HCT116 (cell line): Measurements from ENCODE around the gene ANO2. TPM values are rescaled to one million over a fixed set of nuclear protein-coding genes. Genes with fewer than 3 reads are reported as not detected.

Experiments used
- ATAC-seq: fragments of 200-7000 bp; cut with Tn5 transposase; 2 replicates; pipeline ENCODE4 v1.9.1; 2020; ENCODE audit warnings: mild to moderate bottlenecking, moderate library complexity
- BruUV-seq: library from RNA; stranded (reverse); fragments of 400-500 nt; replicated peaks from 2 replicates; lab custom pipeline; 2021; lab: Mats Ljungman, UMichigan
- CTCF ChIA-PET: fragments of 300-600 bp; sonication (Branson Sonifier 250); formaldehyde crosslinking; loops from one replicate; lab custom pipeline; 2021; ENCODE audit warnings: antibody characterized with exemption; lab: Charles Lee
- POLR2A ChIA-PET: fragments of 300-600, 350-600 bp; sonication (Branson Sonifier 250); formaldehyde crosslinking; loops from one replicate; lab custom pipeline; 2021; ENCODE audit warnings: antibody characterized with exemption; lab: Charles Lee
- RAD21 ChIA-PET, 2 experiments: fragments of 300-600 bp; sonication (Branson Sonifier 250); formaldehyde crosslinking; loops; one replicate each; lab custom pipeline; 2023; ENCODE audit warnings: low total read pairs in 2 of 2; ENCODE audit not compliant: uncharacterized antibody in 2 of 2, unreplicated experiment in 2 of 2, low non-redundant PET in 1 of 2; lab: Charles Lee
- DNase-seq: peaks from one replicate; pipeline ENCODE4 v3.0.0-alpha.2; 2010; ENCODE audit warnings: low read depth, low spot score
- H2AFZ ChIP-seq: fragments of 200-600 bp; shearing (Covaris generic), sonication (generic); 2 replicates; pipeline ENCODE4 v1.6.1; 2017; ENCODE audit warnings: low read depth, mixed run types, mixed read lengths, antibody characterized with exemption, low read length; ENCODE audit not compliant: poor library complexity, severe bottlenecking
- H3K27ac ChIP-seq: 2 replicates; pipeline ENCODE4 v1.5.1; 2012; ENCODE audit warnings: low read depth, low read length
- H3K27me3 ChIP-seq: fragments of 200-600 bp; sonication (generic); 2 replicates; pipeline ENCODE4 v1.6.1; 2016; ENCODE audit warnings: mixed run types, low read length, mixed read lengths; ENCODE audit not compliant: insufficient read depth
- H3K36me3 ChIP-seq, 2 experiments: fragments of 200-500 bp in 1 of 2; fragments of 200-600 bp in 1 of 2; sonication (Bioruptor generic) in 1 of 2; sonication (generic) in 1 of 2; 2 replicates each; pipeline versions ENCODE4 v1.5.1 to v1.6.1; 2014 to 2016; ENCODE audit warnings: low read length in 2 of 2, inconsistent platforms in 1 of 2, mixed read lengths in 1 of 2, mixed run types in 1 of 2; ENCODE audit not compliant: insufficient read depth in 2 of 2, control insufficient read depth in 1 of 2
- H3K4me1 ChIP-seq, 2 experiments: fragments of 200-600 bp in 1 of 2; sonication (generic) in 1 of 2; 2 replicates each; pipeline versions ENCODE4 v1.5.1 to v1.6.1; 2012 to 2017; ENCODE audit warnings: low read length in 2 of 2, inconsistent platforms in 1 of 2, mild to moderate bottlenecking in 1 of 2, mixed read lengths in 1 of 2, mixed run types in 1 of 2, moderate library complexity in 1 of 2; ENCODE audit not compliant: insufficient read depth in 2 of 2, control insufficient read depth in 1 of 2
- H3K4me2 ChIP-seq: fragments of 200-600 bp; sonication (generic); 2 replicates; pipeline ENCODE4 v1.6.1; 2017; ENCODE audit warnings: mixed run types, low read length, mixed read lengths
- H3K4me3 ChIP-seq, 2 experiments: fragments of 200-600 bp in 1 of 2; sonication (generic) in 1 of 2; replicated peaks in 1 of 2; 2 replicates each; pipeline ENCODE4 v1.5.1; 2011 to 2016; ENCODE audit warnings: low read length in 2 of 2, control low read depth in 1 of 2, low read depth in 1 of 2, mild to moderate bottlenecking in 1 of 2, mixed read lengths in 1 of 2, mixed run types in 1 of 2
- H3K79me2 ChIP-seq: fragments of 200-600 bp; sonication (generic); 2 replicates; pipeline ENCODE4 v1.6.1; 2017; ENCODE audit warnings: mild to moderate bottlenecking, mixed run types, low read length, moderate library complexity, mixed read lengths; ENCODE audit not compliant: insufficient read depth
- H3K9ac ChIP-seq: fragments of 200-600 bp; sonication (generic); 2 replicates; pipeline ENCODE4 v1.6.1; 2016; ENCODE audit warnings: low read length, mixed read lengths
- H3K9me2 ChIP-seq: fragments of 200-600 bp; sonication (generic), shearing (Covaris generic); 2 replicates; pipeline ENCODE4 v1.6.1; 2017; ENCODE audit warnings: mixed run types, mild to moderate bottlenecking, moderate library complexity; ENCODE audit not compliant: insufficient read depth
- H3K9me3 ChIP-seq, 2 experiments: fragments of 200-500 bp in 1 of 2; fragments of 200-600 bp in 1 of 2; sonication (Bioruptor generic) in 1 of 2; sonication (generic) in 1 of 2; 2 replicates each; pipeline ENCODE4 v1.6.1; 2014 to 2017; ENCODE audit warnings: low read length in 2 of 2, mixed read lengths in 2 of 2, inconsistent platforms in 1 of 2, low read depth in 1 of 2, mild to moderate bottlenecking in 1 of 2, mixed run types in 1 of 2, moderate library complexity in 1 of 2; ENCODE audit not compliant: control insufficient read depth in 1 of 2, insufficient read depth in 1 of 2
- H4K20me1 ChIP-seq: fragments of 200-600 bp; sonication (generic), shearing (Covaris generic); 2 replicates; pipeline ENCODE4 v1.6.1; 2017; ENCODE audit warnings: mixed run types, mild to moderate bottlenecking, moderate library complexity; ENCODE audit not compliant: insufficient read depth
- CEBPB ChIP-seq: IDR thresholded peaks from 2 replicates; pipeline ENCODE4 v1.6.1; 2012; ENCODE audit warnings: low read depth
- EZH2 ChIP-seq: fragments of 200-600 bp; sonication (generic); IDR thresholded peaks from 2 replicates; pipeline ENCODE4 v1.6.1; 2017; ENCODE audit warnings: antibody characterized with exemption, mixed run types
- EZH2phosphoT487 ChIP-seq: fragments of 200-600 bp; IDR thresholded peaks from 2 replicates; pipeline ENCODE4 v1.6.1; 2018; ENCODE audit warnings: antibody characterized with exemption, borderline replicate concordance
- JUND ChIP-seq: IDR thresholded peaks from 2 replicates; pipeline ENCODE4 v1.6.1; 2012
- POLR2A ChIP-seq: IDR thresholded peaks from 2 replicates; pipeline ENCODE4 v1.7.0; 2011; ENCODE audit warnings: borderline replicate concordance; ENCODE audit not compliant: insufficient read depth, insufficient read length; ENCODE audit errors: extremely low read depth
- POLR2AphosphoS5 ChIP-seq: IDR thresholded peaks from 2 replicates; pipeline ENCODE4 v1.6.1; 2011; ENCODE audit warnings: mild to moderate bottlenecking, low read depth, low read length, moderate library complexity
- RAD21 ChIP-seq: IDR thresholded peaks from 2 replicates; pipeline ENCODE4 v1.6.1; 2012; ENCODE audit warnings: low read depth, mild to moderate bottlenecking
- TCF7L2 ChIP-seq: IDR thresholded peaks from 2 replicates; pipeline ENCODE4 v1.7.0; 2011; ENCODE audit warnings: borderline replicate concordance, inconsistent platforms; ENCODE audit not compliant: insufficient read depth, insufficient read length; ENCODE audit errors: extremely low read depth
- intact Hi-C: fragments of 100-400 bp; cut with micrococcal nuclease; formaldehyde crosslinking; loops from 2 replicates; pipeline ENCODE4 v1.10.0; 2022
- total RNA-seq: library from RNA; stranded (reverse); gene quantifications from one replicate; pipeline ENCODE4 v1.2.1, GENCODE V29; 2021; ENCODE audit not compliant: unreplicated experiment
- TF ChIP-seq, protein P1 (sequence below): IDR thresholded peaks from 2 replicates; pipeline ENCODE4 v1.6.1; 2012; ENCODE audit warnings: low read depth

Gene ANO2
- total RNA-seq, 1 experiment from 2014 or later: not detected

- ChIA-PET POLR2A (no interaction called here), RAD21 (no interaction called here), CTCF (no interaction called here)
- Histone ChIP-seq H3K4me2 (no peak overlapping the region), H3K9ac (no peak overlapping the region), H3K27ac (no peak overlapping the region), H3K4me3 (no peak overlapping the region), H2AFZ (no peak overlapping the region), H3K9me2 (no peaks in the 10 kb centered on the region), H3K36me3 (no peaks in the 10 kb centered on the region), H3K4me1 (no peaks in the 10 kb centered on the region), H4K20me1 (no peaks in the 10 kb centered on the region), H3K27me3 (peaks cover 74% of the 10 kb centered on the region), H3K9me3 (no peaks in the 10 kb centered on the region), H3K79me2 (no peaks in the 10 kb centered on the region)
- intact Hi-C loops: no loop called here
- no TSS peak for BruUV-seq
- DNase-seq (no peak), ATAC-seq (no peak)
- no peak for TF ChIP-seq TCF7L2
- TF ChIP-seq CEBPB: no peak
- TF ChIP-seq POLR2A: no peak
- TF ChIP-seq, protein P1, sequence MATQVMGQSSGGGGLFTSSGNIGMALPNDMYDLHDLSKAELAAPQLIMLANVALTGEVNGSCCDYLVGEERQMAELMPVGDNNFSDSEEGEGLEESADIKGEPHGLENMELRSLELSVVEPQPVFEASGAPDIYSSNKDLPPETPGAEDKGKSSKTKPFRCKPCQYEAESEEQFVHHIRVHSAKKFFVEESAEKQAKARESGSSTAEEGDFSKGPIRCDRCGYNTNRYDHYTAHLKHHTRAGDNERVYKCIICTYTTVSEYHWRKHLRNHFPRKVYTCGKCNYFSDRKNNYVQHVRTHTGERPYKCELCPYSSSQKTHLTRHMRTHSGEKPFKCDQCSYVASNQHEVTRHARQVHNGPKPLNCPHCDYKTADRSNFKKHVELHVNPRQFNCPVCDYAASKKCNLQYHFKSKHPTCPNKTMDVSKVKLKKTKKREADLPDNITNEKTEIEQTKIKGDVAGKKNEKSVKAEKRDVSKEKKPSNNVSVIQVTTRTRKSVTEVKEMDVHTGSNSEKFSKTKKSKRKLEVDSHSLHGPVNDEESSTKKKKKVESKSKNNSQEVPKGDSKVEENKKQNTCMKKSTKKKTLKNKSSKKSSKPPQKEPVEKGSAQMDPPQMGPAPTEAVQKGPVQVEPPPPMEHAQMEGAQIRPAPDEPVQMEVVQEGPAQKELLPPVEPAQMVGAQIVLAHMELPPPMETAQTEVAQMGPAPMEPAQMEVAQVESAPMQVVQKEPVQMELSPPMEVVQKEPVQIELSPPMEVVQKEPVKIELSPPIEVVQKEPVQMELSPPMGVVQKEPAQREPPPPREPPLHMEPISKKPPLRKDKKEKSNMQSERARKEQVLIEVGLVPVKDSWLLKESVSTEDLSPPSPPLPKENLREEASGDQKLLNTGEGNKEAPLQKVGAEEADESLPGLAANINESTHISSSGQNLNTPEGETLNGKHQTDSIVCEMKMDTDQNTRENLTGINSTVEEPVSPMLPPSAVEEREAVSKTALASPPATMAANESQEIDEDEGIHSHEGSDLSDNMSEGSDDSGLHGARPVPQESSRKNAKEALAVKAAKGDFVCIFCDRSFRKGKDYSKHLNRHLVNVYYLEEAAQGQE: no peak
- no peak for TF ChIP-seq JUND
- TF ChIP-seq RAD21: no peak
- TF ChIP-seq EZH2: no peak
- no peak for TF ChIP-seq POLR2AphosphoS5
- no peak for TF ChIP-seq EZH2phosphoT487
Measured at GRCh38 chr12:5568325-5568981, 376.6 kb downstream of the ANO2 start.
